NCI-H2227 (cell line): ENCODE results near the gene RFX7.

Experiments used
- DNase-seq: peaks from one replicate; lab custom pipeline; 2025; ENCODE audit not compliant: unreplicated experiment; lab: John Stamatoyannopoulos, UW

RFX7 gene

DNA sequence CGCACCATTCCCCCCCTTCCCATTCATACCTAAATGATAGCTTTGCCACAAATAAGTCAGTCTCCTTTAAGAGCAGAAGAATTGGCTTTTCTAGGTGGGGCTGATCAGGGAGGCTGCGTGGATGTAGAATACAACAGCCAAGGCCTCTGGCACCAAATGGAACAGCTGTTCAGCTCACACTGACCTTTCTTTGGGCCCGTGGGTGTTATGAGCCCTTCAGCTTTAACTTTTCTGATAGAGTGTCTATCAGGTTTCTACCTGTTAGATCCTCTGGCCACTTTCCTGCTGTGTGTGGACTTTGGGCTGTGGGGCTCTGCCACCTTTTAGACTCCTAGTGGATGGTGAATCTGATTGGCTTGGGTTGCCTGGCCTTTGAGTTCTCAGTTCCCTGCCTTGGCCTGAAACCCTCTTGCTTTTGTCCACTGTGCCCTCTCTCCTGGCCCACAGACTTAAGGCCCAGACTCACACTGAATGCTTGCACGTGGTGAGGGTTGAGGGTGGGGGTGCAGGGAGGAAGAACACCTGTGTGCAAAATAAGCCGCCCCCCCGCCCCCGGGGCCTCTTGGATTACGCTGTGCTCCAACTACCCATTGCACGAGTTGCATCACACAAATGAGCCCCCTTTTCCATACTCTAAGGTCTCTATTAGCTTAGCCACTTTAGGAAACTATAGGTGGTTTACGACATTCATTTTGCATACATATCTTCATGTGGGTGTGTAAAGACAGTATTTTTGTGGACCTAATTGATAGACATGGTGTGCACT, 1.3 kb upstream of the RFX7 start:
- no peak for DNase-seq

DNA sequence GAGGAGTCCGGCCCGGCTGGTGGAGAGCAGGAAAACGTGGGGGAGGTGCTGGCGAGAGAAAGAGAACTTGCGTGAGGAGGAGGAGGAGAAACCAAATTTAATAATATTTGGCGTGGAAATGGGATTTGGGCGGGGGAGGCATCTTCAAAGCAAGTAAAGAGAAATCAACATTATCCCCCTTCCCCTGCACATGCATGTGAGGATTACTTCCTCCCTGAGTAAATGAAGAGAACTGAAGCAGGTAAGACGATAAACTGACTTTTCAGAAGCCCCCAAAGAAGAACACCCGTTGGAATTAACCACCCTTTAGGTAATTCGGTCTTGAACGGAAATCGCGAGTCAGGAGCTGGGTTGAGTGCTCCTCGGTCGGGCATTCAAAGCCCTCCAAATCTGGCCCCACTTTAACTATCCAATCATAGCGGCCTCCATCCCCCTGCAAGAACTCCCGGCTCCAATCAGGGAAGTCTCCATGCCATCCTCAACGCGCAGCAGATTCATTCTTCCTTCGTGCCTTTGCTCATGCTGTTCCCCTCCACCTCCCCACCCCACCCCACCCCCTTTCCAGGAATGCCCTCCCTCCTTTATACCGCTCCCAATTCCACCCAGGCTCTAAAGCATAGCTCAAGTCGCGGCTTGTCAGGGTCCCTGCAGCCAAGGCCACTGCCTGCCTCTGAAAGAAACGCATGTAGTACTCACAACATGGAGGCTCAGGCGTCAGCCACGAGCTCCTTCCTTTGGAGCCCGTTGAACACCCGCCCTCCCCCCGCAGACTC, 545 bp upstream of the RFX7 start:
- peak; percentile 81 for DNase-seq

DNA sequence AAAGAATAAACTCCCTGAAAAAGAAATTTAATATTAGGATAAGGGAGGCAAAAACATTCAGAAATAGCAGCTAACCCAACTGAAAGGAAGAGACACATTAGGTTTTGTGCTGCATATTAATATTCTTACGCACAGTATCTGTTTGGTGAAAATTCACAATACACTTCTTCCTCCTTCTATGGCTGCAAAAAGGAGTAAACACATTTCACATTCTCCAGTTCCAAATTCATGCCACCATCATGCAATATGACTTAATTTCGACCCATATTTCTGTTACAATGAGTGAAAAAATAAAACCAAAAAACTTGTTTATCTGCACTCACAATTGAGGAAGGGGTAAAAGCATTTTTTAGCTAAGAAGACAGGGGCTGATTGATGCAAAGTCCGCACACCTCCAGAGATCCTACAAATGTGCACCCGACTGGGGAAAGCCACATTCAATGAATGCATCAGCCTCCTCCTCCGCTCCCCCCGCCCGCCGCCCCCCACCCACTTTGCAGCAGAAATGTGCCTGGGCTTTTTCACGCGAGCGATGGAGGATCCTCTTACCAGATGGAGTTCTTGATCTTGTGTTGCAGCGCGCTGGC, 1.0 kb downstream of the RFX7 start:
- DNase-seq: peak; percentile 52

DNA sequence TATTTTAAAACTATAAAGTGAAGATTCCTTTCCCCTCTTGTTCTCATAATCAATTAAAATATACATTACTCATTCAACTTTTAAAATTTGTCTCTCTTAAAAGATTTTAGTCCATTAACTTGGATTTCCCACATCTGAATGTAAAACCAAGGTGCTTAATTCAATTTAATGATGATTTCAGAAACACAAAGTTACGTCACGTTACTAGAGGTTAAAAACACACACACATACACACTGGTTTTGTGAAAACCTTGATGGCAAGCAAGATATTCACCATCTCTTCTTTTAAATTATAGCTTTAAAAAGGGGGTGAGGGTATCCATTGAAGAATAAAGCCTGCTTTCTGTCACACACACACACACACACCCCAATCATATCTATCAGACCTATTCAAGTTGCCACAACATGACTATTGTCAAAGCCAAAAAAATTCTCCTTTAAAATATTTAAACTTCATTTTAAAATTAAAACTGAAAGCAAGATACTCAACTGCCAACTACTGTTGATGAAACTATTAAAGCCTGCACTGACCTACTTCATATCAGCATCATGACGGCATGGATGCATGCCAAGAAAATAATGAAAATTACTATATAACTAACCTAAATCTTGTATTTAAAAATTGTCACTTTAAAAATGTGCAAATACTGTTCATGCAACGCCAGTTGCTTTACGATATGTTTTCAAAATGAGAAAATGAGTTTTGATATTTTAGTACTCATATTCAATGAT, 2.1 kb downstream of the RFX7 start:
- no peak for DNase-seq

DNA sequence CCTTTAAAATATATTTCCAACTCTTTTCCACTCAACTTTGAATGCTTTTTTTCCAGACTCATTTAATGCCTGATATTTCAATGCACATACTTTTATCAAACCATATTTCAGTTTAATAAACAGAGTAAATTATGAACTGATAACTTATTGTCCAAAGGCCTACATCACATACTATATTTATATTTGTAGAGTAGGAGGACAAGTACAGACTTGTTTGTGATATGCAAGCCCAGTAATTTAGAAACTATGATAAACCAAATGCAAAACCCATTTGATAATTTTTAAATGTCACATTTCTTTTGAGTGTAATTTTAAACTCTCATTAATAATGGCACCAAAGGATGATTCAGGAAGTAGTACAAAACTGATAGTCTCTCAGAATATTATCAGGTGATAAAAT, 3.3 kb downstream of the RFX7 start:
- DNase-seq: no peak

DNA sequence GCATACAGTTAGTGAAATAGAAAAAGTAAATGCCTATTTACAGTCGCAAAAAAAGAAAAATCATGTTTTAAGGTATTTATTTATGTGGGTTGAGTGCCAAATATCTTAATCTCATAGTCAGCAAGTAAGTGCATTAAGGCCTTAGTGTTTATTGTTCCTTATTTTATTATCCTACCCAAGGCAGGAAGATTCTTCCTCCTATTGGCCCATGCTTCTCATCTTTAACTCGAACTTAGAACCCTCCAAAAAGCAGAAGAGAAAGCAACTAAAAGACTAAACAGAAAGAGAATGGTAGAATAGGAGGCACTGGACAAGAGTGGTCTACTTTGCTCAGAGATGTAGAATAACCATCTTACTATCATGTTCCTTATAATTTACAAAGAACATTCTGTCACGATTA, 7.5 kb downstream of the RFX7 start:
- DNase-seq: no peak

DNA sequence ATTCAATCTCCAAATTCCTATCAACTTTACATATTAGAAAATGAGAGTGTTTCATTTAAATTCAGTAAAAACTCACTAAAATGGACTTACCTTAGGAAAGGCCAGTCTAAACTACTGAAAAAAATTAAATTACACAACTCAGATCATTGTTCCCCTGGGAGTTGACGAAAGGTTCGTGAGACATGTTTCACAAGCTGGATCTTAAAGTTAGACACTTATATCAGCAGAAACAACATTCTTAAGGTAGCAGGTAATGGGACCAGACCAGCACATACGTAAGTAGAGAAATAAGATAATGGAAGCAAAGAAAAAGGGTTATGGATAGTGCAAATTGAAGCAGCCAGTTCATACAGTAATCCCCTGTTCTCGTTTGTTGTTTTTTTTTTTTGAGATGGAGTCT, 8.9 kb downstream of the RFX7 start:
- no peak for DNase-seq

DNA sequence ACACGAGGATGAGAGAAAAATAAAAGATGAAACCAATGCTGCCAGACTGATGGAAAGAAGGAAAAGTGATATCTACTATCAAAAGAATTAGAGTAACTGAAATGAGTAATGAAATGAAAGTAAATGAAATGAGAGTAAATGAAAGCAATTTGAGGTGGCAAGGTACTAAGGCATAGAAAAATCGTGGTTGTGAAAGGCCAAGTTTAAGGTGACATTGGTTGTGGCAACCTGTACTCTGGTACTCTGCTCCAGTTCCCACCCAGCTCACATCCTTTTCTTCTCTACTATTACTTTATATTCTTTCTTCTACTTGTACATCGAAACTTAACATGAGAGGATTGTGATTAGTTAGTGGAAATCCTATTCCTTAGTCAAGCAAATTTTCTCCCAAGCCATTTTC, 10.1 kb downstream of the RFX7 start:
- no peak for DNase-seq

DNA sequence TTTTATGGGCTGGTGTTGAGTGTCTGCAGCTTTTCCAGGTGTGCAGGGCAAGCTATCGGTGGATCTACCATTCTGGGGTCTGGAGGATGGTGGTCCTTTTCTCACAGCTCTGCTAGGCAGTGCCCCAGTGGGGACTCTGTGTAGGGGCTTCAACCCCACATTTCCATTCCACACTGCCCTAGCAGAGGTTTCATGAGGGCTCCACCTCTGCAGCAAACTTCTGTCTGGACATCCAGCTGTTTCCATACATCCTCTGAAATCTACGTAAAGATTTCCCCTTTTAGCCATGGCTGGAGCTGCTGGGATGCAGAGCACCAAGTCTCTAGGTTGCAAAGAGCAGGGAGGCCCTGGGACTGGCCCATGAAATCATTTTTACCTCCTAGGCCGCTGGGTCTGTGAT, 11.6 kb downstream of the RFX7 start:
- DNase-seq: no peak

DNA sequence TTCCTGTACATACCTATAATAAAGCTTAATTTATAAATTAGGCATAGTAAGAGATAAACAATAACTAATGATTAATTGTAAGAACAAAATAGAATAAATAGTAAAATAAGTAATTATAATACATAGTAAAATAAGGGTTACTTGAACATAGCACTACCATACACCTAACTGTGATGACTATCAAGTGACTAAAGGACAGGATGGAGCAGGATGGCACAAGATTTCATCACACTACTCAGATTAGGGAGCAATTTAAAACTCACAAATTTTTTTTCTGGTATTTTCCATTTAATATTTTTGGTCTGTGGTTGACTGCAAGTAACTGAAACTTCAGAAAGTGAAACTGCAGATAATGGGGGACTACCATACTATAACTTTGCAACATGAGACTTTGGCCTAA, 14.8 kb downstream of the RFX7 start:
- DNase-seq: no peak

DNA sequence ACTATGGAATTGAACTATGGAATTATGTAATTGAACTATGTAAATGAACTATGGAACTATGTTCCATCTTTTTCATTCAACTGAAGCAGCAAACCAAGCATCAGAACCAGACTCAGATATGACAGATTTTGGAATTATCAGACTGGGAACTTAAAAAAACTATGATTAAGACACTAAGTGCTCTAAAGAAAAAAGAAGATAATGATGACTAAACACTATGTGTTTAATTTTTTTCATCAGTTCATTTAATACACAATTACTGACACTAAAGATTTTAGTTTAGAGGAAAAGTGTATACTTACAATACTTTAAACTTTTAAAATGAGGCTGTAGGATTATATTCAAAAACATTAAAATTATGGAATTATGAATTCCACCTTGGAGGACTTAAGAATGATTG, 15.3 kb downstream of the RFX7 start:
- DNase-seq: no peak

DNA sequence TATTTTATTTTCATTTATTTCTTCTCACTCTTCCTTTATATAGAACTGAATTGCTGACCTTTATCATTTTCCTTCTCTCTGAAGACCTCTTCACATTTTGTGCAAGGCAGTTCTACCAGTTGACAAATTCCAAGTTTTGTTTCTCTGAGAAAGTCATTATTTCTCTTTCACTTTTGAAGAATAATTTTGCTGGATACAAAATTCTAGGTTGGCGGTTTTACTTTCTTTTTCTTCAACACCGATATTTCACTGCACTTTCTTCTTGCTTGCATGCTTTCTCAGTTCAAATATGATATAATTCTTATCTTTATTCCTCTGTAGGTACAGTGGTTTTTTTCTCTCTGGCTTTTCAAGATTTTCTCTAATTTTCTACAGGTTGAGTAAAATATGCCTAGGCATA, 15.9 kb downstream of the RFX7 start:
- DNase-seq: no peak

DNA sequence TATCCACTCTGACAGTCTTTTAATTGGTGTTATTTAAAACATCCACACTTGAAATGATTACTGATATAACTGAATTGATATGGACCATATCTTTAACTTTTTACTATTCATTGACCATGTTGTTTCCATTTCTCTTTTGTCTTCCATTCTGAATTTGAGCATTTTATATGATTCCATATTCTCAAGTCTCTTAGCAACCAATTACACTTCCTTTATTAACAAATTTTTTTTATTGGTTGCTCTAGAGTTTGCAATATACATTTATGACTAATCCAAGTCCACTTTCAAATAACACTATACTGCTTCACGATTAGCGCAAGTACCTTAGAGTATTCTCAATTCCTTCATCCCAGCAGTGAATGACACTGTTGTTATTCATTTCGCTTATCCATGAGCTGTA, 16.4 kb downstream of the RFX7 start:
- no peak for DNase-seq

DNA sequence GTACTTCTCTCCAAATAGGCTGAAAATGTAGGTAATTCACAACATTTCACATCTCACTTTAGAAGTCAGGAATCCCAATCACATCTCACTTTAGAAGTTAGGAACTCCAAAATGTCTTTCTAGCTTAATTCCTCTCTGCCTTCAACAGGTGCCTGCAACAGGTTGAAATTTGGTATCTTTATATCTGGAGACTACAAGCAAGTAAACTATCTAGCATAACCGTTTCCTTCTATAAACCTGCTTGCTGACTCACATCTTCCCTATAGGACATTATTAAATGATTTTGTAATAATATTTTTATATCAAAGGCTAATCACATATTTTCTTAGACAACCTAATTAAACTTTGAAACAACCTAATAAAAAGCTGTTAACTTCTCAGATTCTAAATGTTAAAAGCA, 18.2 kb downstream of the RFX7 start:
- no peak for DNase-seq

DNA sequence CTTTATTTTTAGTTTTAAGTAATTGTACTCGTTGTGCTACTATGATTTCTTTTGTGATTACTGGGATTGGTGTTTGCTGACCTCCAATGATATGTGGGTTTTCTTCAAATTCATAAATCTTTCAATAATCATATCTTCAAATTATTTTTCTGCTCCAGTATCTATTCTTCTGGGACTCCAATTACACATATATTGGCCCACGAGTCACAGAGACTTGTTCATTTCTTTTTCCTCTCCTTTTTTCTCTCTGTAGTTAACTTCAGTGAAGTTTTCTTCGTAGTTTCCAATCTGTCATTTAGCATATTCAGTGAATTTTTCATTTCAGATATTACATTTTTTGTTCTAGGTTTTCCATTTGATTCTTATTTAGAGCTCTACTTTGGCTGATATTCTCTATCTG, 21.4 kb downstream of the RFX7 start:
- no peak for DNase-seq

DNA sequence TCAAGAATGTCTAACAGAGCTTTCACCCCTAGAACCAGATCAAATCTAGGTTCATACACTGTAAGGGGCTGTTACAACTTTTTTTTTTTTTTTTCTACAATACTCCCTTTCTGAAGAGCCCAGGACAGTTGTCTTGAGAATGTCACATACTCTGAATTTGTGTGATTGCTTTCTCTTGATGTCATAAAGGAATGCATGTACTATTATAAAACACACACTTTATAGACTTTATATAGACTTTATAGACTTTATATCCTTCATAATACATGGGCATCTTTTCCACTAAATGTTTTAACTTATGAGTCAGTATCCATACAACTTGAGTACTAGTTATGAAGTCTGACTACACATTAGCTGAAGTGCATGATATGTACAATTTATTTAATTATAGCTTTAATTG, 26.3 kb downstream of the RFX7 start:
- no peak for DNase-seq

DNA sequence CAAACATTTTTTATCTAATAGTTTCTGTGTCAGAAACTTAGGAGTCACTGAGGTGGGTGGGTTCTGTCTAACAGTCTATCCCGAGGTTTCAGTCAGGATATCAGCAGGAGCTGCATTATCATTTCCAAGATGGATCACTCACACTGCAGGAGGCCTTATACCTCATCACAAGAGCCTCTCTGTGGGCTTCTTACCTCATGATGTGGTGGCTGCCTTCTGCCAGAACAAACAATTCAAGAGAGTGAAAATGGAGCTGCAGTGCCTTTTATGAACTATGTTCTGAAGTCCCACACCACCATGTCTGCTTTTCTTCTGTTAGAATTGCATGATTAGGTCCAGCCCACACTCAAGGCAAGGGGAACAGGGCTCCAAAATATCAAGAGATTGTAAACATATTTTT, 27.9 kb downstream of the RFX7 start:
- no peak for DNase-seq

DNA sequence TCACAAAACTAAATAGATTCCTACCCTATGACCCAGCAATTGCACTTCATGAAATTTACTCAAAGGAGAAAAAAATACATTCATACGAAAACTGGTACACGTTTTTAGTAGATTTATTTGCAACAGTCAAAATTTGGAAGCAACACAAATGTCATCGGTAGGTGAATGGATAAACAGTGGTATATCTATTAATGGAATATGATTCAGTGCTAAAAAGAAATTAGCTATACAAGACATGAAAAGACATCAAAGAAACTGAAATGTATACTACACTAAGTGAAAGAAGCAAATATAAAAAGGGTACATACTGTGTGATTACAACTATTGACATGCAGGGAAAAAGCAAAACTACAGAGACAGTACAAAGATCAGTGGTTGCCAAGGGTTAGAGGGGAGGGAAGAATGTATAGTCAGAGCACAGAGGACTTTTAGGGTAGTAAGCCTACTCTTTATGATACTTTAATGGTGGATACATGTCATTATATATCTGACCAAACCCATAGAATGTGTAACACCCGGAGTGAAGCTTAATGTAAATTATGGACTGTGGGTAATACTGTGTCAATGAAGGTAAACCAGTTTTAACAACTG, 31.6 kb downstream of the RFX7 start:
- DNase-seq: no peak

DNA sequence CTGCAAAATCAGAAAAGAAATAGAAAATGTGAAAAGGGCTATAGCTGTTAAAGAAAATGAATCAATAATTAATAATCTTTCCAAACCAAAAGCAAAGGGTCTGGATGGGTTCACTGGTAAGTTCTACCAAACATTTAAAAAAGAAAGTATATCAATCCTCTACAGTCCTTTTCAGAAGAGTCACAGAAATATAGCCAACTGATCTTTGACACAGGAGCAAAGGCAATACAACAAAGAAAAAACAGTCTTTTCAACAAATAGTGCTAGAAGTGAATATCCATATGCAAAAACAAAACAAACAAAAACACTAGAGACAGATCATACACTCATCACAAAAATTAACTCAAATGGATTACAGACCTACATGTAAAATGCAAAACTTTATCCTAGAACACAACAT, 32.6 kb downstream of the RFX7 start:
- DNase-seq: no peak

DNA sequence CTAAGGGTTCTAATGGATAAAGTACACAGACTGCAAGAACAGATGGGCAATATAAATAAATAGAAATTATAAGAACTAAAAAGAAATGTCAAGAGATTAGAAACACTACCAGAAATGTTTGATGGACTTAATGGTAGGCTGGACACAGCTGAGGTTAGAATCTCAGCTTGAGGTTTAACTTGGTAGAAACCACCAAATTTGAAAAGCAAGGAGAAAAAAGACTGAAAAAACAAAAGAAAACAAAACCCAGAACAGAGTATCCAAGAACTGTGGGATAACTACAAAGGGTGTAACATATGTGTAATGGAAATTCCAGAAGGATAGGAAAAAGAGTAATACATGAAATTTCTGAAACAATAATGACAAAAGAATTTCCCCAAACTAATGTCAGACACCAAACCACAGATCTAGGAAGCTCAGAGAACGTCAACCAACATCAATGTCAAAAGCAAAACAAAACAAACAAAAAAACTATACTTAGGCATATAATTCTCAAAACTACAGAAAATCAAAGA, 35.0 kb downstream of the RFX7 start:
- no peak for DNase-seq

DNA sequence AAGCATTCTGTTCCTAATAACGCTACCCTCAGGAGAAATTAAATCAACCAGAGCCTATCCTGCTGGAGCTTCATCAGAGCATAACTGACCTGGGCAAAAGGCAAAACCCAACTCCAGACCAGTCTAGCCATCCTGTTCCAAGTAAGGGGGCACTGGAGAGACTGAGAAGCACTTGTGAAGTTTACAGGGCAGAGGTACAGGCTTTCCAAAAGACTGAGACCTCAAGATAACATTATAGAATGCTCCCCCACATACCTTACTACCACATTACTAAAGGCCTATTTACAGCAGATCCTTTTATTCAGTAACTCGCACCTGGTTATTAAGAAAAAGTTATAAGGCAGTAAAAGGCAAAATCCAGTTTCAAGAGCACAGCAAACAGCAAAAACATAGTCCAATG, 35.5 kb downstream of the RFX7 start:
- DNase-seq: no peak
